Ishikawa (cell line): ENCODE measurements around the gene SLC41A3.

Source experiments
- CEBPB ChIP-seq: IDR thresholded peaks from 2 replicates; pipeline ENCODE4 v1.6.1; 2012
- CREB1 ChIP-seq: IDR thresholded peaks from 2 replicates; pipeline ENCODE4 v1.6.1; 2012; ENCODE audit warnings: low read depth
- EGR1 ChIP-seq: IDR thresholded peaks from 2 replicates; pipeline ENCODE4 v1.6.1; 2012
- EP300 ChIP-seq: IDR thresholded peaks from 2 replicates; pipeline ENCODE4 v1.6.1; 2012; ENCODE audit warnings: borderline replicate concordance
- FOXM1 ChIP-seq: IDR thresholded peaks from 2 replicates; pipeline ENCODE4 v1.6.1; 2012; ENCODE audit warnings: low read depth, borderline replicate concordance
- MAX ChIP-seq: IDR thresholded peaks from 2 replicates; pipeline ENCODE4 v1.6.1; 2012
- NFIC ChIP-seq: IDR thresholded peaks from 2 replicates; pipeline ENCODE4 v1.6.1; 2012
- RAD21 ChIP-seq: IDR thresholded peaks from 2 replicates; pipeline ENCODE4 v1.6.1; 2012; ENCODE audit warnings: low read depth
- REST ChIP-seq: IDR thresholded peaks from 2 replicates; pipeline ENCODE4 v1.6.1; 2012; ENCODE audit warnings: low read depth, mild to moderate bottlenecking
- TAF1 ChIP-seq: IDR thresholded peaks from 2 replicates; pipeline ENCODE4 v1.6.1; 2012; ENCODE audit warnings: low read depth, mild to moderate bottlenecking
- TCF12 ChIP-seq: IDR thresholded peaks from 2 replicates; pipeline ENCODE4 v1.6.1; 2012; ENCODE audit warnings: low read depth
- TEAD4 ChIP-seq: IDR thresholded peaks from 2 replicates; pipeline ENCODE4 v1.6.1; 2012
- USF1 ChIP-seq: IDR thresholded peaks from 2 replicates; pipeline ENCODE4 v1.6.1; 2012
- YY1 ChIP-seq: IDR thresholded peaks from 2 replicates; pipeline ENCODE4 v1.6.1; 2012; ENCODE audit warnings: low read depth
- ZBTB7A ChIP-seq: IDR thresholded peaks from 2 replicates; pipeline ENCODE4 v1.6.1; 2012; ENCODE audit warnings: low read depth

Gene SLC41A3

GRCh38 chr3:126117786-126118185 lies 33.9 kb upstream of the SLC41A3 start:
- TF ChIP-seq FOXM1 (no peak), ZBTB7A (no peak), MAX (no peak), YY1 (no peak), REST (no peak), RAD21 (no peak), EP300 (no peak), CEBPB (no peak), CREB1 (no peak), NFIC (no peak), TCF12 (no peak), EGR1 (no peak), TAF1 (no peak), TEAD4 (no peak), USF1 (no peak)

GRCh38 chr3:126117212-126117611 lies 33.3 kb upstream of the SLC41A3 start:
- TF ChIP-seq TAF1: no peak
- no peak for TF ChIP-seq FOXM1
- no peak for TF ChIP-seq NFIC
- TF ChIP-seq TCF12: no peak
- no peak for TF ChIP-seq CREB1
- no peak for TF ChIP-seq YY1
- TF ChIP-seq ZBTB7A: no peak
- TF ChIP-seq RAD21: no peak
- no peak for TF ChIP-seq MAX

- TF ChIP-seq MAX: no peak
- no peak for TF ChIP-seq EP300
- TF ChIP-seq REST: no peak
- no peak for TF ChIP-seq ZBTB7A
- TF ChIP-seq CEBPB: no peak
Measured at GRCh38 chr3:126116526-126116925, 32.6 kb upstream of the SLC41A3 start.

- TF ChIP-seq TEAD4: no peak
- TF ChIP-seq EP300: no peak
- no peak for TF ChIP-seq ZBTB7A
- no peak for TF ChIP-seq RAD21
Measured at GRCh38 chr3:126114443-126115386, 30.8 kb upstream of the SLC41A3 start.

GRCh38 chr3:126113733-126114442 lies 30.0 kb upstream of the SLC41A3 start:
- TF ChIP-seq TEAD4 (no peak), RAD21 (peak; percentile 23; the same call in 1 of the 2 replicates)

- no peak for TF ChIP-seq USF1
Measured at GRCh38 chr3:126113238-126113555, 29.3 kb upstream of the SLC41A3 start.
